ENCODE data around the gene FCER1G. TPM values are rescaled to one million over a fixed set of nuclear protein-coding genes. Genes with fewer than 3 reads are reported as not detected.

Gene FCER1G
- total and polyA plus RNA-seq, 9 of the 15 experiments (the other 6 are each of a cell fraction or from before 2014, with no cell fraction given), result 0.15 to 0.69 (median 0.31) TPM; not detected in 2

- TF ChIP-seq MLX (CRISPR knock-in tag; conservative IDR thresholded peaks at IDR 0.05) (no peak), KLF1 (tag; IDR thresholded peaks at IDR 0.05) (peak; percentile 100), NELFE (IDR thresholded peaks at IDR 0.05; ENCODE audit: insufficient read depth, insufficient read length) (no peak), SUPT5H (IDR thresholded peaks at IDR 0.05) (peak; percentile 93), MTA2 (IDR thresholded peaks at IDR 0.05; ENCODE audit: low read depth) (peak; percentile 98), ASH1L (IDR thresholded peaks at IDR 0.05; ENCODE audit: borderline replicate concordance, low read depth, partially characterized antibody) (no peak), ZNF354B (CRISPR knock-in tag; IDR thresholded peaks at IDR 0.05) (no peak), SP2 (IDR thresholded peaks at IDR 0.05; ENCODE audit: extremely low read depth, low read depth, low read length, poor library complexity, severe bottlenecking) (no peak), NFE2 (IDR thresholded peaks at IDR 0.05; ENCODE audit: low read depth) (peak; percentile 17; the same call in 1 of the 2 replicates), HEY1 (CRISPR knock-in tag; IDR thresholded peaks at IDR 0.05; ENCODE audit: borderline replicate concordance) (no peak), MXD1 (CRISPR knock-in tag; IDR thresholded peaks at IDR 0.05; ENCODE audit: borderline replicate concordance, poor library complexity, severe bottlenecking) (no peak), MYNN (IDR thresholded peaks at IDR 0.05) (peak; percentile 77), MYNN (CRISPR knock-in tag; IDR thresholded peaks at IDR 0.05) (no peak), GABPB1 (CRISPR knock-in tag; IDR thresholded peaks at IDR 0.05) (peak; percentile 68), LCOR (CRISPR knock-in tag; IDR thresholded peaks at IDR 0.05) (peak; percentile 92; the same call in 1 of the 2 replicates), CBX8 (IDR thresholded peaks at IDR 0.05; ENCODE audit: borderline replicate concordance, extremely low read depth, low read depth, low read length, poor library complexity, severe bottlenecking) (no peak), HMGXB4 (CRISPR knock-in tag; IDR thresholded peaks at IDR 0.05) (peak; percentile 36; the same call in 1 of the 2 replicates), EHMT2 (IDR thresholded peaks at IDR 0.05) (peak; percentile 51; the same call in 1 of the 2 replicates), SPI1 (IDR thresholded peaks at IDR 0.05; ENCODE audit: borderline replicate concordance, low read depth, low read length) (0 out of 2 replicates have a peak, but pooled peaks have one; percentile 0), DNMT1 (IDR thresholded peaks at IDR 0.05) (no peak), BCL6 (CRISPR knock-in tag; IDR thresholded peaks at IDR 0.05) (no peak), CBX1 (IDR thresholded peaks at IDR 0.05; ENCODE audit: low read depth) (no peak), CHCHD3 (CRISPR knock-in tag; IDR thresholded peaks at IDR 0.05) (no peak), ZNF239 (CRISPR knock-in tag; IDR thresholded peaks at IDR 0.05) (no peak), SAFB (IDR thresholded peaks at IDR 0.05; ENCODE audit: borderline replicate concordance, low read depth, low read length) (no peak), HNRNPH1 (optimal IDR thresholded peaks at IDR 0.05; ENCODE audit: low read depth, low read length) (no peak), SRSF3 (IDR thresholded peaks at IDR 0.05; ENCODE audit: insufficient read depth, low read length) (no peak)
Observed at GRCh38 chr1:161165742-161166668, 49.1 kb upstream of the FCER1G start, which contains the start of gene PPOX (continued).
